ENCODE data around the gene CADM1.

CADM1 gene

GRCh38 chr11:115345361-115345760 is 158.9 kb downstream of the CADM1 start:
- no peak for DNase-seq

GRCh38 chr11:115344846-115345245 is 159.4 kb downstream of the CADM1 start:
- DNase-seq = no peak

GRCh38 chr11:115342142-115342541 is 162.1 kb downstream of the CADM1 start:
- DNase-seq = no peak

- DNase-seq = no peak
Observed at GRCh38 chr11:115340874-115341273, 163.3 kb downstream of the CADM1 start.

GRCh38 chr11:115338476-115338875 is 165.7 kb downstream of the CADM1 start:
- no peak for DNase-seq

GRCh38 chr11:115334932-115335788 is 169.1 kb downstream of the CADM1 start:
- peak; percentile 56 for DNase-seq

GRCh38 chr11:115333949-115334348 is 170.3 kb downstream of the CADM1 start:
- no peak for DNase-seq

GRCh38 chr11:115333121-115333520 is 171.1 kb downstream of the CADM1 start:
- DNase-seq = no peak

GRCh38 chr11:115330684-115331482 is 173.3 kb downstream of the CADM1 start:
- no peak for DNase-seq

GRCh38 chr11:115326526-115326925 is 177.7 kb downstream of the CADM1 start:
- DNase-seq = no peak

- DNase-seq = no peak
Observed at GRCh38 chr11:115325523-115325922, 178.7 kb downstream of the CADM1 start.

GRCh38 chr11:115324581-115325432 is 179.4 kb downstream of the CADM1 start:
- peak; percentile 79 for DNase-seq

GRCh38 chr11:115322553-115323203 is 181.5 kb downstream of the CADM1 start:
- peak; percentile 62 for DNase-seq

- DNase-seq = peak; percentile 77
Observed at GRCh38 chr11:115321605-115322289, 182.5 kb downstream of the CADM1 start.

- peak; percentile 84 for DNase-seq
Observed at GRCh38 chr11:115317277-115318185, 186.7 kb downstream of the CADM1 start.

- no peak for DNase-seq
Observed at GRCh38 chr11:115316696-115317095, 187.5 kb downstream of the CADM1 start.

- DNase-seq = no peak
Observed at GRCh38 chr11:115314330-115314920, 189.8 kb downstream of the CADM1 start.

- DNase-seq = no peak
Observed at GRCh38 chr11:115313224-115313838, 190.9 kb downstream of the CADM1 start.

GRCh38 chr11:115311949-115312348 is 192.3 kb downstream of the CADM1 start:
- no peak for DNase-seq

- no peak for DNase-seq
Observed at GRCh38 chr11:115306689-115307088, 197.5 kb downstream of the CADM1 start.
